PC-3 (cell line): ENCODE measurements around the gene PRPSAP2. TPM values are rescaled to one million over a fixed set of nuclear protein-coding genes. Genes with fewer than 3 reads are reported as not detected.

Experiments used
- ATAC-seq: fragments of 200-7000 bp; cut with Tn5 transposase; 2 replicates; pipeline ENCODE4 v1.9.1; 2020; ENCODE audit warnings: mild to moderate bottlenecking, moderate library complexity
- BruUV-seq: library from RNA; stranded (reverse); fragments of 400-500 nt; replicated peaks from 2 replicates; lab custom pipeline; 2021; lab: Mats Ljungman, UMichigan
- CTCF ChIA-PET: fragments of 300-600 bp; sonication (Branson Sonifier 250); formaldehyde crosslinking; loops from one replicate; lab custom pipeline; 2022; ENCODE audit warnings: antibody characterized with exemption; lab: Charles Lee
- POLR2A ChIA-PET: fragments of 300-600 bp; sonication (Branson Sonifier 250); formaldehyde crosslinking; loops from one replicate; lab custom pipeline; 2022; ENCODE audit warnings: antibody characterized with exemption; ENCODE audit not compliant: unreplicated experiment; lab: Charles Lee
- DNase-seq: peaks from one replicate; pipeline ENCODE4 v3.0.0-alpha.2; 2015
- H2AFZ ChIP-seq: fragments of 300-600 bp; sonication (generic); 2 replicates; pipeline ENCODE4 v1.6.0; 2016; ENCODE audit warnings: antibody characterized with exemption, low read length
- H3F3A ChIP-seq: fragments of 300-600 bp; sonication (generic); one replicate; pipeline ENCODE4 v1.6.0; 2017; ENCODE audit warnings: antibody characterized with exemption, low read length, control low read depth, mild to moderate bottlenecking; ENCODE audit not compliant: unreplicated experiment
- H3K27ac ChIP-seq: fragments of 300-600 bp; sonication (generic); 2 replicates; pipeline ENCODE4 v1.5.1; 2016; ENCODE audit warnings: mild to moderate bottlenecking, low read length
- H3K27me3 ChIP-seq: fragments of 300-600 bp; sonication (generic); 2 replicates; pipeline ENCODE4 v1.6.1; 2016; ENCODE audit warnings: low read length, mixed read lengths
- H3K36me3 ChIP-seq: fragments of 300-600 bp; sonication (generic); 2 replicates; pipeline ENCODE4 v1.6.1; 2016; ENCODE audit warnings: low read depth, mixed run types, low read length, mixed read lengths
- H3K4me1 ChIP-seq: fragments of 300-600 bp; sonication (generic); 2 replicates; pipeline ENCODE4 v1.5.1; 2016; ENCODE audit warnings: low read length; ENCODE audit not compliant: insufficient read depth
- H3K4me2 ChIP-seq: fragments of 300-600 bp; sonication (generic); 2 replicates; pipeline ENCODE4 v1.6.0; 2016; ENCODE audit warnings: low read length
- H3K4me3 ChIP-seq: fragments of 300-600 bp; sonication (generic); 2 replicates; pipeline ENCODE4 v1.5.1; 2016; ENCODE audit warnings: mild to moderate bottlenecking, low read length, mixed read lengths
- H3K79me2 ChIP-seq: fragments of 300-600 bp; sonication (generic); 2 replicates; pipeline ENCODE4 v1.6.1; 2017; ENCODE audit warnings: low read length, mixed read lengths
- H3K9ac ChIP-seq: fragments of 300-600 bp; sonication (generic); 2 replicates; pipeline ENCODE4 v1.6.0; 2016; ENCODE audit warnings: mild to moderate bottlenecking, low read length
- H3K9me2 ChIP-seq: fragments of 300-600 bp; sonication (generic); replicated peaks from 2 replicates; pipeline ENCODE4 v1.6.1; 2016; ENCODE audit warnings: mixed run types, low read length, mixed read lengths
- H3K9me3 ChIP-seq: fragments of 300-600 bp; sonication (generic); 2 replicates; pipeline ENCODE4 v1.6.1; 2016; ENCODE audit warnings: low read length, mixed read lengths
- H4K20me1 ChIP-seq: fragments of 300-600 bp; sonication (generic); 2 replicates; pipeline ENCODE4 v1.6.1; 2016; ENCODE audit warnings: low read length, mixed read lengths
- EZH2 ChIP-seq: fragments of 300-600 bp; sonication (generic); IDR thresholded peaks from one replicate; pipeline ENCODE4 v1.6.1; 2017; ENCODE audit warnings: antibody characterized with exemption, mild to moderate bottlenecking, low read length; ENCODE audit not compliant: unreplicated experiment
- EZH2phosphoT487 ChIP-seq: fragments of 300-600 bp; sonication (generic); IDR thresholded peaks from 2 replicates; pipeline ENCODE4 v1.6.1; 2018; ENCODE audit warnings: mild to moderate bottlenecking, antibody characterized with exemption, low read length, borderline replicate concordance
- intact Hi-C: fragments of 100-400 bp; cut with micrococcal nuclease; formaldehyde crosslinking; loops from 2 replicates; pipeline ENCODE4 v1.9.0; 2023
- total RNA-seq: library from RNA; depleted of rRNA; stranded (reverse); fragments of >200 nt; gene quantifications from 2 replicates; pipeline ENCODE4 v1.2.3, GENCODE V29; 2014
- TF ChIP-seq, protein P1 (sequence below): fragments of 300-600 bp; sonication (generic); conservative IDR thresholded peaks from 2 replicates; pipeline ENCODE4 v1.5.1; 2017; ENCODE audit warnings: antibody characterized with exemption, low read depth, mild to moderate bottlenecking, low read length

Gene PRPSAP2
- total RNA-seq, 1 experiment from 2014 or later: 81.3 TPM

GRCh38 chr17:18933102-18934058 lies 75.4 kb downstream of the PRPSAP2 start:
- Histone ChIP-seq H3K9ac (no peak overlapping the region), H3K9me3 (no peaks in the 10 kb centered on the region), H3K27ac (no peak overlapping the region), H3K4me1 (peaks cover 4% of the 10 kb centered on the region; the same call in 1 of the 2 replicates), H2AFZ (no peak overlapping the region), H3K27me3 (no peaks in the 10 kb centered on the region), H3F3A (no peaks in the 10 kb centered on the region), H3K36me3 (peaks cover 12% of the 10 kb centered on the region; the same call in 1 of the 2 replicates), H3K79me2 (no peaks in the 10 kb centered on the region), H3K4me3 (no peak overlapping the region), H4K20me1 (no peaks in the 10 kb centered on the region), H3K9me2 (no peaks in the 10 kb centered on the region), H3K4me2 (no peak overlapping the region)
- ATAC-seq (no peak), DNase-seq (no peak)
- no TSS peak for BruUV-seq
- CTCF ChIA-PET: no interaction called here
- TF ChIP-seq, protein P1, sequence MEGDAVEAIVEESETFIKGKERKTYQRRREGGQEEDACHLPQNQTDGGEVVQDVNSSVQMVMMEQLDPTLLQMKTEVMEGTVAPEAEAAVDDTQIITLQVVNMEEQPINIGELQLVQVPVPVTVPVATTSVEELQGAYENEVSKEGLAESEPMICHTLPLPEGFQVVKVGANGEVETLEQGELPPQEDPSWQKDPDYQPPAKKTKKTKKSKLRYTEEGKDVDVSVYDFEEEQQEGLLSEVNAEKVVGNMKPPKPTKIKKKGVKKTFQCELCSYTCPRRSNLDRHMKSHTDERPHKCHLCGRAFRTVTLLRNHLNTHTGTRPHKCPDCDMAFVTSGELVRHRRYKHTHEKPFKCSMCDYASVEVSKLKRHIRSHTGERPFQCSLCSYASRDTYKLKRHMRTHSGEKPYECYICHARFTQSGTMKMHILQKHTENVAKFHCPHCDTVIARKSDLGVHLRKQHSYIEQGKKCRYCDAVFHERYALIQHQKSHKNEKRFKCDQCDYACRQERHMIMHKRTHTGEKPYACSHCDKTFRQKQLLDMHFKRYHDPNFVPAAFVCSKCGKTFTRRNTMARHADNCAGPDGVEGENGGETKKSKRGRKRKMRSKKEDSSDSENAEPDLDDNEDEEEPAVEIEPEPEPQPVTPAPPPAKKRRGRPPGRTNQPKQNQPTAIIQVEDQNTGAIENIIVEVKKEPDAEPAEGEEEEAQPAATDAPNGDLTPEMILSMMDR: no peak
- no peak for TF ChIP-seq EZH2phosphoT487
- TF ChIP-seq EZH2: no peak
- intact Hi-C loops: no loop called here
- POLR2A ChIA-PET: no interaction called here

- Histone ChIP-seq H3K4me3 (no peak overlapping the region), H3K9ac (no peak overlapping the region), H3K4me2 (no peak overlapping the region), H3K36me3 (no peaks in the 10 kb centered on the region), H4K20me1 (no peaks in the 10 kb centered on the region), H3K9me2 (no peaks in the 10 kb centered on the region), H3K79me2 (no peaks in the 10 kb centered on the region), H3K27ac (no peak overlapping the region), H3K27me3 (no peaks in the 10 kb centered on the region), H3F3A (no peaks in the 10 kb centered on the region), H3K4me1 (peaks cover 9% of the 10 kb centered on the region), H3K9me3 (no peaks in the 10 kb centered on the region), H2AFZ (no peak overlapping the region)
- CTCF ChIA-PET: no interaction called here
- TF ChIP-seq EZH2phosphoT487: no peak
- TF ChIP-seq EZH2: no peak
- TF ChIP-seq, protein P1: no peak
- peak; percentile 53 for DNase-seq
- BruUV-seq: no TSS peak
- POLR2A ChIA-PET: no interaction called here
- ATAC-seq: peak; percentile 73
- intact Hi-C loops: no loop called here
Measured at GRCh38 chr17:18937981-18938691, 80.2 kb downstream of the PRPSAP2 start.
